NCI-H526 (cell line): ENCODE measurements around the gene PCDHB1.
A peak's percentile ranks its signal among the peaks of the same experiment; 100 is the strongest.

Experiments used
- DNase-seq, 2 experiments: peaks; one replicate each; lab custom pipeline; 2025; lab: John Stamatoyannopoulos, UW

The PCDHB1 gene

DNA sequence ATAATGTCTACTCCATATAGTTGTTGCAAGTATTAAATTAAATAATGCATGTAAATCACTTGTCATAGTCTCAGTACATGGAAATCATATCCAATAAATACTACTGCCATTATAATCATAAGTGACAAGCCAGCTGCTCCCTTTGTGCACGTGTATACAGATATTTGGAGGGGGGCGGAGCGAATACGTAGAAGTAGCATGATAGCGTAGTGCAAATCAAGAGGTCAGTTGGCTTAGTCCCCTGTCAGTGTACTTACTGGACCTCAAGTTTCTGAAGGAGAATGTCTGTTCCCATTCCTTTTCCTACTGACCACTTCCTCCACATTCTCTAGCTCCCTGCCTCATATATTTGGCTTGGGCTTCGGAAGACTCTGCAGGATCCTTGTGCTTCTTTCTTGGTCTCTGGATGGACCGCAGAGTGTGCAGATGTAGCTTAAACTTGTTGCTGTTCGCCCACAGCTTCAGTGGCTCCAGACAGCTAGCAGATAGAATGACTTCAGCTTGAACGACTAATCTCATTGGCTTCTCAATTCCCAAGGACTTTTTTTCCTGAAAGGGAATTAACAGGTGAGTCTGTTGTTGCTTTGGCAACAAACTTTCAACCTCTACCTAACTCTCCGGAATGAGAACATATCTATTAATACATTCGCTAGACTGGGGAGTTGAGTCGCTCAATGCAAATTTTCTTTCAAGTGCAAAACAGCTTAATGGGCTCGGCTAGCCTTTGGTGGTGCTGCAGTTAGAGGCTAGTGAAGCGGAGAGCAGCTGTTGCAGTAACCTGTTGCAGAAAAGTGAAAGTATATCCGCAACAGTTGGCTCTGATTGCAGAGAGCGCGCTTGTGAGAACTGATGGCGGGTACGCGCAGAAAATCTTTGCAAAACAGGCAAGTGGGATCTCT lies at the start of gene PCDHB1:
Gene PCDHB1 (plus strand): TSS at position 753 of the 899 bp plus-strand sequence. CDS start 97 bp downstream, at position 850.
- DNase-seq, result peak; percentile 71 to 72

- DNase-seq, result peak in 1 of 2 experiments; percentile 43
These were observed 49.7 kb upstream of the PCDHB1 start for GRCh38 chr5:141001446-141001843.

- peak in 1 of 2 experiments; percentile 63 for DNase-seq
These were observed 49.1 kb upstream of the PCDHB1 start for GRCh38 chr5:141001844-141002604.

DNA sequence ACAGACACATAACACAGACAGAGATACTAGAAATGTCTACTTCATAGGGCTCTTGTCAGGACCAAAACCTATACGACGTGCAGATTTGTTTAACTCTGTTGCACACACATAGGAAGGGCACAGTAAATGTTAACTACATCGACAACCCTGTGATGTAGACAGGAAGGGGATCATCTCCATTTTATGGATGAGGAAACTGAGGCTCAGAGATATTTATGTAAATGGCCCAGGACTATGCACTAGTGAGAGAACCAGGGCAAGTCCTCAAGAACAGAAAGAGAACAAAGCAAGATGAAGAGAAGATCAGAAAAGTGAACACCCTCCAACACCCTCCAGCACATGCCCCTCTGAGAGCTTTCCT lies 48.6 kb upstream of the PCDHB1 start:
- no peak for DNase-seq

DNA sequence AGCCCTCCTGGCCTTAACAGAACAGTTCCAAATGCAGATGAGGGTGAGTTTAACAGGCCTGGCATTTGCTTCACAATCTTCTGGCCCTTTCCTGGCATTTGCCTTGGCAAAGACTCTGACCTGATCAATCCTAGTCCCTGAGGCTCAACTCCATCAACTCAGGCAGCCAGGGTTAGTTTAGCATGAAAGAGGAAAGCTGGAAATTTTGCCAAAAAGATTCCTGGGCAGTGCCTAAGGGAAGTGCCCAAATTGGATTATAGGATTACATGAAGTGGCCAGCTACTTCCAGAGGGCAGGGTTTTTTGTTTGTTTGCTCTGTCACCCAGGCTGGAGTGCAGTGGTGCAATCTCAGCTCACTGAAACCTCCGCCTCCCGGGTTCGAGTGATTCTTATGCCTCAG lies 48.1 kb upstream of the PCDHB1 start:
- no peak for DNase-seq

- no peak for DNase-seq
These were observed 47.2 kb upstream of the PCDHB1 start for GRCh38 chr5:141003791-141004611.

DNA sequence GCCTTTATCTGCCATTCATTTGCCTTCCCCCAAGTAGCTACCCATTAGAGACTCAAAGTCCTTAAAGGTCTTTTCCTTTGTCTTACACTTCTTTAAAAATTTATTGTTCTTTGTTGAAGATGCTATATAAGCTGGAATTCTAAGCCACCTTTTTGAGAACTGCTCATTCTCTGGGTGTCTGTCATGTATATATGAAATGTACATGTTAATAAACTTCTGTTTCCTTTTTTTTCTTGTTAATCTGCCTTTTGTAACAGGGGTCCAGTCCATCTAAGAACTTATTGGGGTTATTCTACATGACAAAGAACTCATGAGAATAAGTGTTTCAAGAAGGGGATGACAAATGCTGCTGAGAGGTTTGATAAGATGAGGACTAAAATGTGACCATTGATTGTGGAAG lies 43.4 kb upstream of the PCDHB1 start:
- no peak for DNase-seq

DNA sequence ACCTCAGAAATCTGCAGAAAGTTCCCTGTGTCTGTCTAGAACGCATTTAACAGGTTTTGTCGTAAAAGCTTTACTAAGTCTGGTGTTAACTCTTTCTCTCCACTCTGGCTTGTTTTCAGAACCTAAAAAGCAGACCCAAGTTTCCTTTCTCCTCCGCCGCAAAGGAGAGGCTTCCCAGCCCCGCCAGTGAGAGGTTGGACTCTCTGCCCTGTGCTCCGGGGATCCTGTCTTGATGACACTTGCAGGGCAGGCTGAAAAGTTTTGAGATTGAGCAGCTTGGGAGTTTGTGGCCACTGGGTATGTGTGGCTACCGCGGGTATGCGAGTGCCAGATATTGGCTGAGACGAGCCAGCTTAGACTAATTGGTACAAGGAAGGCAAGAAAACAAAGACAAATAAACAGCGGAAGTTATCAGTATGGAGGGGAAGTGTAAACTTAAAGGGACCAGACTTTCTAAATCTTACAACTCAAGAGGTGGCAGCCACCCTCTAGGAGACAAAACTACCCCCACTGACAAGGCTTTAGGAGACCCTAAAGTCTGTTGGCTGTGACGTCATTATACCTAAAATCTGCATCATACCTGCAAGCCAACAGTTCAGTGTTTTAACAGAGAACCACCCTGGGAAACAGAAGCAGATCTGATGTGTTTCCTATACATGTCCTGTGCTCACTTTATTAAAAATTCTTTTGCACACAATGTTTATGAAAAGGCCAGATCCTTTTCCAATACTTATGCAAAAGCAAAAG lies 41.0 kb upstream of the PCDHB1 start:
- DNase-seq, result no peak

DNA sequence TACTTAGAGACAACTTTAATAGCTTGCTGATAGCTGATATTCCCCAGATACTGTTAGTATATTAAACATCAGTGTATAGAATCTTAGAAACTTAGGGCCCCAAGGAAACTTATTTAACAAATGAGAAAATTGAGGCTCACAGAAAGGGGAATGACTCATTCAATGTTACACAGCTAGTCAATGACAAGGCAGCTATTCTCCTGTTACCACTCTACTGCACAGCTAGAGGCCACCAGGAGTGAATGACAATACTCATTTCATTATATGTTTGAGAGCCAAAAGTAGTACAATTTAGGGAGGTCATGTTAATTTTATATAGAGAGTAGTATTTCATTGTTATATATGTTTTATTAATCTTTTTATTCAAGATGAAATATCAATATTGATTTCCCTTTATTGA lies 33.2 kb upstream of the PCDHB1 start:
- DNase-seq, result no peak

DNA sequence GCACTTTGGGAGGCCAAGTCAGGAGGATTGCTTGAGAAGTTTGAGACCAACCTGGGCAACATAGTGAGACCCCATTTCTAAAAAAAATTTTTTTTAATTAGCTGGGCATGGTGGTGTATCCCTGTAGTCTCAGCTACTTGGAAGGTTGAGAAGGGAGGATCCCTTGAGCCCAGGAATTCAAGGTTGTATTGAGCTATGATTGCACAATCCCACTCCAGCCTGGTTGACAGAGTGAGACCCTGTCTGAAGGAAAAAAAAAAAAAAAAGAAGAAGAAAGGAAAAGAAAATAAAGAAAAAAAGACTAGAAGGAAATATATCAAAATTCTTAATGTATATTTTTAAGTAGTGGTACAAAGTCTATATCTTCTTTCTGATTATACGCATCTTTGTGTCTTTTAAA lies 28.8 kb upstream of the PCDHB1 start:
- no peak for DNase-seq

DNA sequence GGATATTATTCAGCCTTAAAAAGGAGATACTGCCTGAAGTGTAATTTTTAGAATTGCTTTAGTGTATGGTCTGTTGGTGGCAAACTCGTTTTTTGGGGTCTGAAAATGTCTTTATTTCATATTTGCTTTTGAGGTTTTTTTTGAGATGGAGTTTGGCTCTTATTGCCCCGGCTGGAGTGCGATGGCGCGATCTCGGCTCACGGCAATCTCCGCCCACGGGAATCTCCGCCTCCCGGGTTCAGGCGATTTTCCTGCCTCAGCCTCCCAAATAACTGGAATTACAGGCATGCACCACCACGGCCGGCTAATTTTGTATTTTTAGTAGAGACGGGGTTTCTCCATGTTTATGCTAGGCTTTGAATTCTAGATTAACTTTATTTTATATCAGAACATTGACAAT lies 20.2 kb upstream of the PCDHB1 start:
- no peak for DNase-seq

DNA sequence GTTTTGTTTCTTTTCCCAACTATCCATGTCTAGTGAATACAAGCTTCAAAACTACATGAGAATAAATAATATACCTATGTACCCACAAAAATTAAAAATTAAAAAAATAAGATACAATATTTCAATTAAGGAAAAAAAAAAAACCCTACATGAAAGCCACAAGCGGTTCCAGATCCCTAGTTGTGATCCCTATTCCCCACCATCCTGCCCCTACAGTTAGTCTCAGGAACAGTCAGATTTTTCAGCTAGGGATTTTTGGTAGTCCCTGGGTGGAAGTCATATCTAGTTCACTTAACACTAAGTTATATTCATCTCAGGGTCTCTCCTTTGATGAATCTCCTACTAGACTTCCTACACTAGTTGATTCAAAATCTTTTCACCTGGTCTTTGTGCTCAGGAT lies 18.5 kb upstream of the PCDHB1 start:
- no peak for DNase-seq

GRCh38 chr5:141039061-141039460 lies 12.1 kb upstream of the PCDHB1 start:
- DNase-seq, result no peak

DNA sequence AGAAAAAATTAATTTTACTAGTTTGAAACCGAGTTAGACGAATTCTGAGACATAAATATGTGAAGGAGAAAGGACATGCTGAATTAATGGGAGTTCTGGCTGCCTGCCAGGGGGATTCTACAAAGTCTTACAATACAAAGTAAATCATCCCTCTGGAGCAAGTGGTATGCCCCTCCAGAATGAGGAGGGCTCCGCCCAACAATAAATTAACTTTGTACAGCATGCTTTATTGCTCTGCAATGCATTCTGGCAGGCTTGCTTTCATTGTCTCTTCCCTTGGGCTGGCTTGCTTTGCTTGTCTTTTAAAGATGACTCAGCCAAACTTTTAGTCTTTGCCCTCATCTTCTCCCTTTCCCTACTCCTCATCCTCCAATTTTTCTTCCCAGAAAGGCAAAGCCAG lies 11.7 kb upstream of the PCDHB1 start:
- DNase-seq, result peak; percentile 53 to 66

GRCh38 chr5:141040093-141040770 lies 10.9 kb upstream of the PCDHB1 start:
- DNase-seq, result peak; percentile 88 to 91

DNA sequence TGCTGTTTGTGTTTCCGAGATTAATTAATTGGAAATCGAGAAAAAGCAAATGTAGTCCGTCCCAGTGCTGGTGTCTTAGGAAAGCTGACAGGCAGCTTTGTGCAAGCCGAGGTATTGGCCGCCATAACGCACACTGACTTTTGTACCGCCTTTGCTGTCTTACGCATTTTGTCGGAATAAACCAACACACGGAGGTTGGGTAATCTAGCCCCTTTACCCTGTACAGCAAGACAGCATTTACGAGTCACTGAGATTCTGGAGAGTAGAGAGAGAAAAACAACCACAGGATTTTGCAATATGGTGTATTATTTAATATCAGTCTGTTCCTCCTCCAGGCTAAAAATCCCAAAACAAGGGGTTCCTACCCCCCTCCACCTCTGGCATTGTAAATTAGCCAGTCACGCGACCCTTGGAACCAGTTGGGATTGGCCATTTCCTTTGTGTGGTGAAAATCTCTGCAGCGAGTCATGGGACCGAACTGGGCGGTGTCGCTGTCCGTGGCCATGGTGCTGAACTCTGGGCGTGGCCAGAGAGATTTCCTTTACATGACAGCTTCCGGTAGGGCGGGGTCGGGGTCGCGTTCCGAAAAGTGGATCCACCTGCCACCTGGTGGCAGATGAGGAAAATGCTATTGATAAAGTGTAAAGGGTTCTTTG lies 10.3 kb upstream of the PCDHB1 start:
- peak; percentile 96 to 99 for DNase-seq

- DNase-seq, result no peak
These were observed 9.8 kb upstream of the PCDHB1 start for GRCh38 chr5:141041427-141041785.

GRCh38 chr5:141042555-141042954 lies 8.6 kb upstream of the PCDHB1 start:
- DNase-seq, result no peak

DNA sequence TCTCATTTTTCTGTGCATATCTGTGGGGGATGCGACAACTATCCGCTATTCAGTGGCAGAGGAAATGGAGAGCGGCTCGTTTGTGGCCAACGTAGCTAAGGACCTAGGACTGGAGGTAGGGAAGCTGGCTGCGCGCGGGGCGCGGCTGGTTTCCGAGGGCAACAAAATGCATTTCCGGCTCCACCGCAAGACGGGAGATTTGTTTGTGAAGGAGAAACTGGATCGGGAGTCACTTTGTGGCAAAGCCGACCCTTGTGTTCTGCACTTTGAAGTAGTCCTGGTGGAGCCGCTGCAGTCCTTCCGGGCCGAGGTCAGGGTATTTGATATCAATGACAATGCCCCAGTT lies 320 bp downstream of the PCDHB1 start:
- no peak for DNase-seq

- DNase-seq, result no peak
These were observed 26.7 kb downstream of the PCDHB1 start for GRCh38 chr5:141077826-141078225.

DNA sequence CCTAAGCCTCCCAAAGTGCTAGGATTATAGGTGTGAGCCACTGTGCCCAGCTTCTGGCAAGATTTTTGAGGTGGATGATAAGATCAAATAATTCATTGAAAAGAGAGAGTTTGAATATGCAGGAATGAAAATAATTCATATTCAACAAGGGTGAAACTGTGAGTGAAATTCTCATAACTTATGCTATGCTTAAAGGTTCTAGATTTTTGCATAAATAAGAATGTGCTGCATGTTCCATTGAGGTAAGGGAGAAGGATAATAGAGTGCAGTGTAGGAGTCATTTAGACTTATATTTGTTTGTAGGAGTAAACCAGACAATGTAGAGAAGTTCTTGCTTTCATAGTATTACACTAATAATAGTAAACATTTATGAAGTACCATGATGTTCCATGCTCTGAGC lies 31.1 kb downstream of the PCDHB1 start:
- no peak for DNase-seq
